Inferior parietal cortex (tissue), 1 donor: ENCODE data around the gene PSG4.
"Not testable (repeated sequence)": the region's sequence is repeated elsewhere in the genome, so short reads cannot be mapped to it uniquely, and the experiment has no call there.

Experiments used
- DNase-seq: peaks from one replicate; pipeline ENCODE4 v3.0.0-alpha.2; 2016; ENCODE audit errors: extremely low spot score

PSG4 gene

GRCh38 chr19:43205471-43206105, at the start of gene PSG4:
TSS of gene PSG4 (minus strand) at chr19:43205638. CDS start at chr19:43205536, 102 bp downstream.
- not testable (repeated sequence) for DNase-seq

- not testable (repeated sequence) for DNase-seq
Observed at GRCh38 chr19:43251428-43251827, 46.0 kb upstream of the PSG4 start.

GRCh38 chr19:43250296-43250695, 44.9 kb upstream of the PSG4 start:
- DNase-seq, result not testable (repeated sequence)

GRCh38 chr19:43248635-43249002, 43.2 kb upstream of the PSG4 start:
- DNase-seq, result not testable (repeated sequence)

- not testable (repeated sequence) for DNase-seq
Observed at GRCh38 chr19:43247243-43247880, 41.9 kb upstream of the PSG4 start.

GRCh38 chr19:43245848-43246247, 40.4 kb upstream of the PSG4 start:
- not testable (repeated sequence) for DNase-seq

GRCh38 chr19:43242211-43242610, 36.8 kb upstream of the PSG4 start:
- DNase-seq, result not testable (repeated sequence)

- DNase-seq, result not testable (repeated sequence)
Observed at GRCh38 chr19:43238213-43238612, 32.8 kb upstream of the PSG4 start.

GRCh38 chr19:43235686-43236085, 30.2 kb upstream of the PSG4 start:
- not testable (repeated sequence) for DNase-seq

GRCh38 chr19:43229315-43229714, 23.9 kb upstream of the PSG4 start:
- DNase-seq, result no peak

- not testable (repeated sequence) for DNase-seq
Observed at GRCh38 chr19:43228730-43229129, 23.3 kb upstream of the PSG4 start.

GRCh38 chr19:43226986-43227385, 21.5 kb upstream of the PSG4 start:
- DNase-seq, result not testable (repeated sequence)

GRCh38 chr19:43224855-43225253, 19.4 kb upstream of the PSG4 start:
- no peak for DNase-seq

GRCh38 chr19:43224201-43224854, 18.9 kb upstream of the PSG4 start:
- not testable (repeated sequence) for DNase-seq

- DNase-seq, result not testable (repeated sequence)
Observed at GRCh38 chr19:43221891-43222290, 16.5 kb upstream of the PSG4 start.

GRCh38 chr19:43219136-43219535, 13.7 kb upstream of the PSG4 start:
- DNase-seq, result not testable (repeated sequence)

GRCh38 chr19:43215881-43216280, 10.4 kb upstream of the PSG4 start:
- DNase-seq, result not testable (repeated sequence)

GRCh38 chr19:43207991-43208390, 2.6 kb upstream of the PSG4 start:
- no peak for DNase-seq

GRCh38 chr19:43207174-43207573, 1.7 kb upstream of the PSG4 start:
- DNase-seq, result not testable (repeated sequence)

- not testable (repeated sequence) for DNase-seq
Observed at GRCh38 chr19:43203611-43204010, 1.8 kb downstream of the PSG4 start.

- DNase-seq, result not testable (repeated sequence)
Observed at GRCh38 chr19:43201891-43202290, 3.5 kb downstream of the PSG4 start.

GRCh38 chr19:43201337-43201801, 4.1 kb downstream of the PSG4 start:
- not testable (repeated sequence) for DNase-seq
